D721Med (cell line): Measurements from ENCODE around the gene ANKH.

Source experiments
- DNase-seq: peaks from one replicate; pipeline ENCODE4 v3.0.0; 2011; ENCODE audit warnings: low spot score; ENCODE audit not compliant: insufficient read length
- FAIRE-seq: peaks from 2 replicates; lab custom pipeline; 2011; peaks lifted over from hg19 to GRCh38; lab: Jason Lieb, UNC
- TF ChIP-seq, protein P1 (sequence below): IDR thresholded peaks from 2 replicates; pipeline ENCODE4 v1.5.1; 2012; ENCODE audit warnings: mild to moderate bottlenecking, control low read depth; ENCODE audit not compliant: insufficient read depth; ENCODE audit errors: missing control alignments

ANKH gene

DNA sequence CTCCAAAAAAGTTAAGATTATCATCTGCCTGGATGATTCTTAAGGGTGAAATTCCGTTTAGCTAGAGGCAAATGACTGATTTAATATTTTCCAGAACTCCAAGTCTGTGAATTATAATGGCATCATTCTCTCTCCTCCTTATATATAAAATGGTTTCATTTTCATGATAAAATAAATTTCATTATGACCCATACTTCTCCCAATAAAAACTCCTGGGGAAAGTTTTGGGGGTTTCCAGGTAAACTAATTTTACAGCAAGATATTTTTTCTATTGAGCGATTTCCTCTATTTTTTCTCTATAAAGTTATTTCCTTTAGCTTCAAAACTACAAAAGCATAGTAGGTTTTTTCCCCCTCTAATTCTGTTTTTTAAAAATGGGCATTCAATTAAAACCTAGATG lies 214.7 kb downstream of the ANKH start:
- no peak for DNase-seq
- TF ChIP-seq, protein P1, sequence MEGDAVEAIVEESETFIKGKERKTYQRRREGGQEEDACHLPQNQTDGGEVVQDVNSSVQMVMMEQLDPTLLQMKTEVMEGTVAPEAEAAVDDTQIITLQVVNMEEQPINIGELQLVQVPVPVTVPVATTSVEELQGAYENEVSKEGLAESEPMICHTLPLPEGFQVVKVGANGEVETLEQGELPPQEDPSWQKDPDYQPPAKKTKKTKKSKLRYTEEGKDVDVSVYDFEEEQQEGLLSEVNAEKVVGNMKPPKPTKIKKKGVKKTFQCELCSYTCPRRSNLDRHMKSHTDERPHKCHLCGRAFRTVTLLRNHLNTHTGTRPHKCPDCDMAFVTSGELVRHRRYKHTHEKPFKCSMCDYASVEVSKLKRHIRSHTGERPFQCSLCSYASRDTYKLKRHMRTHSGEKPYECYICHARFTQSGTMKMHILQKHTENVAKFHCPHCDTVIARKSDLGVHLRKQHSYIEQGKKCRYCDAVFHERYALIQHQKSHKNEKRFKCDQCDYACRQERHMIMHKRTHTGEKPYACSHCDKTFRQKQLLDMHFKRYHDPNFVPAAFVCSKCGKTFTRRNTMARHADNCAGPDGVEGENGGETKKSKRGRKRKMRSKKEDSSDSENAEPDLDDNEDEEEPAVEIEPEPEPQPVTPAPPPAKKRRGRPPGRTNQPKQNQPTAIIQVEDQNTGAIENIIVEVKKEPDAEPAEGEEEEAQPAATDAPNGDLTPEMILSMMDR, result no peak
- FAIRE-seq, result no peak

DNA sequence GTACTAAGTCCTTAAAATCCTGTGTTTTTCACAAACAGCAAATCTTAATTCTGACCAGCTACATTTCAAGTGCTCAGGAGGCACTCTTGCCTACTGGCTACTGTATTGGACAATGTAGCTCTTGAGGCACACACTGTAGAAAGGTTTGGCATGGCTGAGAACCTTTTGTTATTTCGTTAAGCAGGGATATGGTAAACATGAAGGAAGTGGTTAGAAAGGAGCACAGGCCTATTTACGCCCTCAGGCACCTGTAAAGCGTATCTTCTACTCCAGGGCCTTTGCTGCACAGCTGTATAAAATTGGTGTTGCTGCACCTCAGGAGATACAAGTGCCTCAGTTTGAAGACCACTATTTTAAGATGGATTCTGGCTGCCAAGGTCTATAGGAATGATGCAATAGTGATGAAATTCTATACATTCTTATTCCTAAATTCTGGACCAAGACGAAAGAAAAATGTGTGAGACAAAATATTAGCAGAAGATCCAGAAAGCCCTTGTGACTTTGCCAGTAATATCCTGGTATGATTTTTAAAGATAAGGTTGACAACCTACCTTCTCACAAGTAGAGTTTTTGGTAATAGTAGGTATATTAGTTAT lies 216.3 kb downstream of the ANKH start:
- TF ChIP-seq, protein P1, result no peak
- FAIRE-seq (no peak), DNase-seq (no peak)
